NCI-H2107 treated with DMSO at 0.1 percent for 48 hours (cell line): Measurements from ENCODE around the gene STK24.

Experiments
- DNase-seq: peaks from one replicate; lab custom pipeline; 2025; ENCODE audit not compliant: unreplicated experiment; lab: John Stamatoyannopoulos, UW

The STK24 gene

DNA sequence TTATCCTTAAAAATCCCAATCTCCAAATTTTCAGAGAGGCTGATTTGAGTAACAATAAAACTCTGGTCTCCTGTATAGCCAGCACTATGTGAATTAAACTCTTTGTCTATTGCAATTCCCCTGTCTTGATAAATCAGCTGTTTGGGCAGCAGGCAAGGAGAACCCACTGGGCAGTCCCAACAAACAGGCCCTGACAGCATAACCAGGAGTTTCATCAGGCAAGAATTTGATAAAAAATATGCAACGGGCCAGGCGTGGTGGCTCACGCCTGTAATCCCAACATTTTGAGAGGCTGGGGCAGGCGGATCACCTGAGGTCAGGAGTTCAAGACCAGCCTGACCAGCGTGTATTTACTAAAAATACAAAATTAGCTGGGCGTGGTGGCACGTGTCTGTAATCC lies 42.1 kb downstream of the STK24 start:
- DNase-seq = no peak

DNA sequence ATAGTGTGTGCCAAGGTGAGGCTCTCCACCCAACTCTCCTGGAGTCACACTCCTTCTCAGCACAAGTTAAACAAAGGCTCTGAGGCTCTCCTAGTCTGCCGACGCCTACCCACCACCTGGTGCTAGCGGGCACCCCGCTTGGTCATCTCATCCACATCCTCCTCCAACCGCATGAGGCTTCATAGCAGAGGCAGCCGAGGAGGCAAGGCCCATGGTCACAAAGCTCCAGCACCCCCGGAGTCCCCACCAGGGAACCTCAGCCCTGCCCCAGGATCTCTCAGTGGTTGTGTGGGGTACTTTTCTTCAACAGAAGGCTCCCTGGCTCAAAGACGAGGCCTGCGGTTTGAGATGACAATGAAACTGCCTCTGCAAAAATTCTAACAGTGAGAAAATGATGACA lies 43.0 kb downstream of the STK24 start:
- DNase-seq = no peak

- no peak for DNase-seq
These were observed 44.7 kb downstream of the STK24 start for GRCh38 chr13:98532254-98532653.

DNA sequence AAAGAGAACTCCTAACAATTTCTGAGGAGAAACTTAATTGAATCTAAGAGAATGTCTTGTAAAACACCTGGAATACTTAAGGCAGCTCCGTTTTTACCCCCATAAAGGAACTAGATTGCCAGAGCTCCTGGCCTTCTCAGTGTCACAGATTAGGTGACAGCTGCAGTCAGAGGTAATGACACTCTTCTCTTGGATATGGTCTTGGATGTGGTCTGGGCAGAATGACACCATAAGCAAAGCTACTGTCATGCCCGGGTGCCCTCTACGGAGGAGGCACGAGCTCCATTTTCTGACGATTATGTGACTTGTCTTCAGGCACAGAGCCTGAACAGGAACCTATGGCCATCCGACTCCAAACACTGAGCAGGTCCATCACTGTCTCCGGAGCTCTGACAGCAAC lies 46.7 kb downstream of the STK24 start:
- no peak for DNase-seq

DNA sequence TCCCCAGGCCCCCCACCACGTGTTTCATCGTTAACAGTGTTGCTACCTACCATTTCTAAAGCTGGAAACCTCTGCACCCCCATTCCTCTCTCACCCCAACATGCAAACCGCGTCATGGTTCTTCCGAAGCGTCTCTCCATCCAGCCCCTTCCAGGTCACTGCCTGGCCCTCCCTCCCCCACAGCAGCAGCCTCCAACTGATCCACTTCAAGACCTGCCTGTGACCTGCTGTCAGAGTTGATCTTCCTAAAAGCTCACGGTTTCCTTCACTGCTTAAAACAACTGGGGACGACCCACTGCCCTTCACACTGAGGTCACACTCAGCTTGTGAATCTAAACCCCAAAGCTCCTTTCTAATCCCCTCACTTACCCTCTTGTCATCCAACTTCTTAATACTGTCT lies 47.7 kb downstream of the STK24 start:
- no peak for DNase-seq

- no peak for DNase-seq
These were observed 48.2 kb downstream of the STK24 start for GRCh38 chr13:98528663-98529064.

GRCh38 chr13:98527526-98527925 lies 49.4 kb downstream of the STK24 start:
- no peak for DNase-seq

- DNase-seq = no peak
These were observed 50.8 kb downstream of the STK24 start for GRCh38 chr13:98526182-98526512.

GRCh38 chr13:98525456-98526181 lies 51.3 kb downstream of the STK24 start:
- no peak for DNase-seq

DNA sequence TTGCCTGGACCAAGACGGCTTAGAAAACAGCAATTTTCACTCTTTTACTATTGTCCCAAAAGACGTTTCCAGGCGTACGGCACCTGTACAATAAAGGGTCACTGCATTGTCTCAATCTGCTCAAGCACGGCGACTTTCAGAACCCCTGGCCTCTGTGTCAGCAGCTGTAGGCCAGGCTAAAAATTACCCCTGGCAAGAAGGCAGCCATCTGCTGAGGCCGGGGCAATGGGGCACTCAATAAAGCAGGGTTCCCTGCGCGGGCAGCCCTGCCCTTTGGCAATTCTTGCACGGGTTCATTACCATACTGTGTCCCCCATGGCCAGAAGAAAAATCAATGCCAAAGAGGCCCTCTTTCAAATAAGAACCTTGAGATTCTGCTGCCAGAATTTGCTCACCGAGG lies 52.1 kb downstream of the STK24 start:
- no peak for DNase-seq

- no peak for DNase-seq
These were observed 52.5 kb downstream of the STK24 start for GRCh38 chr13:98524391-98524790.

DNA sequence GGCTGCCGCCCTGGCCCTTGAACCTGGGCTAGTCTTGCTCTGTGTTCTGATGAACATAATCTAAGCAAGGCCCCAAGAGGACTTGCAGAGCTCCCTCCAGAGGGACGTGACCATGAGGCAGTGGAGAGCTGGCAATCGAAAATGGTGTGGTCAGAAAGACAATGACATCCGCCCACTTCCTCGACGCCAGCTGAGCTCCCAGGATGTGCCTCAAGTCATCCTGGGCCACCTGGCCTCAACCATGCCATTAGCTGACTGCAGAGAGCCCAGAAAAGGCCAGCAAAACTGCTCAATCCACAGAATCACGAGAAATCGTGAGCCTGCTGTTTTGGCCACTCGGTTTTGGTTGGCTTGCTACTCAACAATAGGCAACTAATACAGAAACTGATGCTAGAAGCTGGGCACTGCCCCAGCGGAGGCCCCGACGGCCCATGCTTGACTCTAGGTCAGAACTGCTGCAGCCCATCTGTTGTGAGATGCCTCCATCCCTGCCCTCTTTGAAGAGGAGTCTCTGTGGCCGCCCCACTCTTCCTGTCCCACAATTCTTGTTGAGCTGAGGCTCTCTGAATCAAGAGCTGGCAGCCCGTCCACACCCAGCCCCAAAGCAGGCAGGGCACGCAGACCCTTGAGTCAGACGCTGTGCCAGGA lies 53.3 kb downstream of the STK24 start:
- DNase-seq = no peak

DNA sequence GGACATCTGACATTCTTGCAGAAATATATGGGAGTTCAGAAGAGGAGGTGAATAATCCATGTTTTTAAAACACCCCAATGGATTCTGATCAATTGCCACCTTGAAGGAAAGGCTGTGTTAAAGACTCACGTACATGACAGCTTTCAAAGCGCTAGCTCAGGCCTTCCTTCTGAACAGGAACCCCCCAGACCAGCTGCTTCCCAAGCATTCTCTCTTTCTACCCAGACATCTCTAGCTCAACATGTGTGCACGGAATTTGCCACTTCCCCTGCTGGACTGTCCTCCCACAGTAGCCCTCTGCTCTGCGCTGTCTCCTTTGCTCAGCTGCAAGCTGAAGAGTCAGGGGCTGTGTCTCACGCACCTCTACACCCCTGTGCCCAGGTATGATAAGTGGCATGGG lies 54.5 kb downstream of the STK24 start:
- no peak for DNase-seq

- no peak for DNase-seq
These were observed 55.3 kb downstream of the STK24 start for GRCh38 chr13:98521461-98522247.

GRCh38 chr13:98520674-98521449 lies 56.0 kb downstream of the STK24 start:
- DNase-seq = no peak

DNA sequence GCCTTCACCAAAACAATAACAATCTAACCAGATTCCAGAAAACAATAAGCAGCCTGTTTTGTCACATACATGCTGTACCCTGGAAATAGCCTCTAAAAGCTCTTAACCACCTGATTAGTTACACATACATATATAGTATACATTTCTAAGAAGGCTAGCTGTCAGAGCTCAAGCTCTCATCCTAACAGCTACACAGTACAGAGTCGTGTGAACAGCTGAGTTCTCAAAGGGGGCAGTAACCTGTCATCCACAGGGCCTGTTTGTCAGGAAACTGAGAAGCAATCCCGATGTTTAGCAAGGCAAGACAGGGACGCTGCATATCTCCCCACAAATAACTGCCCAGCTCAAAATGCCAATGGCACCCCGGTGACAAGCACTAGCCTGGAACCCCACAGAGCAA lies 56.9 kb downstream of the STK24 start:
- no peak for DNase-seq

DNA sequence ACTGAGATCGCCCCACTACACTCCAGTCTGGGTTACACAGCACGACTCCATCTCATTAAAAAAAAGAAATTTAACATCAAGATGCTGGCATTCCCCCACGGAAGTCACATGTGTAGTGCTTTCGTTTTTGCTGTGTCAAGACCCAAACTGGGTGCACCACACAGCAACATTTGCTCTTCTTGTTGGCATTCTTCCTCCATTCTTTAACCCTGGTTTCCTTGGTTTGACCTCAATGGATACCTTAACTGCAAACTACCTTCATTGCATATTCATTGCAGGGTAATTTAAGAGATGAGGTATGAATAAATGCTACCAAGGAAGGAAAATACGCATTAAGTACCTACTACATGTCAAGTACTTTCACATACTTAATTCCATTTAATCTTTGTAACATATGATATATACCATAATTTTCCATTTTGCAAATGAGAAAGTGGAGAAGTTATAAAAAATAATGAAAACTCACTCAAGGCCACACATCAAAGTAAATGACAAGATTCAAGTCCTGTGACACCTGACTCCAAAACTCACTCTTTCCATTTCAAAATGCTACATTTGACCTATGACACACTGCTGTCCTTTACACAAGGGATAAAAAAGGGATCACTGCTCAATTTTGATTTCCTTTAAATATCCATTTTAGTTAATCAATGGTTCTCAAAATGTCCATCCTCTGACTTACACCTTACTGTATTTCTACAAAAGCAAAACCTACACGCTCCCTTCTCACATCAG lies 59.2 kb downstream of the STK24 start:
- DNase-seq = no peak

DNA sequence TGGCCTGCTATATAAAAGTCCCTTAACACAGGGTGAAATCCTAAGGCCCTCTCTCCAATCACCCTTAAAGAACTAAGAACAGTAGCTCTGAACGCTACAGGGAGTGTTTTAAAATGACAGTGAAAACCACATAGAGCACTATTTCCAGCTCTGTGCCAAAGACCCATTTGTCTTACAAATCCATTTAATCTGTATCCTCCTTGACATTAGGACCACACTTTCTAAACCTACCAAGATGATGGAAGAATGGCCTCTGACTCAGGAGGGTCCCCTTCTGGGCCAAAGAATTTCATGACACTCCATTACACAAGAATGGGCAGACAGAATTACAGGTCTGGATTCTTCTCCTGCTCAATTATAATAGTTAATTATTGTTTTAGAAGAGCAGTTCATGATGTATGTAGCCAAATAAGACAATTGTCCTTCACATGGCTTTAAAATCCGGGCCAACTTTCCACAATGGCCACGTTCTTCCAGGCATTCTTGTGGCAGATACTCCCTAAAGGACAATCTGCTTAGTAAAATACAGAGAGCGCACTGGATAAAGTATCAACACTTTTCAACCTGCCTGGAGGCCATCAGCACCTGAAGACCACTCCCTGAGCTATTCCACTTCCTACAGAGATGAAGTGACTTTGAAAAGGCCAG lies 61.0 kb downstream of the STK24 start:
- no peak for DNase-seq

DNA sequence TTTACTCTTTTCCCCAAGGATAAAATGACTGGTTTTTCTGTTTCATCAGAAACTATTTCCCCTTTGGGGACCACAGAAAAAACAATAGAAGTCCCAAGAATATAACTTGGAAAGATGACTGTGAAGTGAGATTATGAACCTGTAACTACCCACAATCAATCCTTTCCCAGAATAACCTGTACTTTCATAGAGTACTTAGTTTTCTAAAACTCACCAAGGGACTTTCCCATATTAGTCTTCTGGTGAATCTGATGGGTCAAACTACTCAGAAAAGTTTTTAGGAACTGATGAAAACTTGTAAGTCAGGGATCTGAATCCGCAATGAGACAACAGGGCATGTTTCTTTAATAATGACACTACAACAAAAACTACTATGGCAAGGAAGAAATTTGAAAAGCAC lies 62.6 kb downstream of the STK24 start:
- DNase-seq = no peak

DNA sequence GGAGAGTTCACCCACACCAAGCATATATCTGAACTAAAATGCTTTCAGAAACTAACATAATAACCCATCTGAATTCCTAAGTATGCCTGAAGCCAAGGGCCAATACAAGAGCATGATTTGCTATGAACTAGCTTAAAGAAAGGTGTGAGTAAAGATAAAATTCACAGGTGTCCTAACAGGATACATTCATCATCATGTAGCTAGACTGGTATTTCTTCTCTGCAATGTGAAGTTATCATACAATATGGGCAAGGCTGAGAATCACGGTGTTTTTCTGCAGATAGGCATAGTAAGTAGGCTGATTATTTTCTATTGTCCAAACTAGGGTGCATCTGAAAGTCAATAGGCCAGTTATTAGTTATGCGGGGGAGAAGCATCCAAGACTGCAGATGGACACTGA lies 63.1 kb downstream of the STK24 start:
- no peak for DNase-seq
